ENCODE data around the gene SLC7A1. TPM values are rescaled to one million over a fixed set of nuclear protein-coding genes. Genes with fewer than 3 reads are reported as not detected.

The SLC7A1 gene
- polyA plus RNA-seq, 4 donors = 13.3 to 20.4 (median 17.2) TPM

GRCh38 chr13:29534083-29534482 lies 61.4 kb downstream of the SLC7A1 start:
- DNase-seq (ENCODE audit: low read depth in 4 of 4, low spot score in 2 of 4) = no peak

DNA sequence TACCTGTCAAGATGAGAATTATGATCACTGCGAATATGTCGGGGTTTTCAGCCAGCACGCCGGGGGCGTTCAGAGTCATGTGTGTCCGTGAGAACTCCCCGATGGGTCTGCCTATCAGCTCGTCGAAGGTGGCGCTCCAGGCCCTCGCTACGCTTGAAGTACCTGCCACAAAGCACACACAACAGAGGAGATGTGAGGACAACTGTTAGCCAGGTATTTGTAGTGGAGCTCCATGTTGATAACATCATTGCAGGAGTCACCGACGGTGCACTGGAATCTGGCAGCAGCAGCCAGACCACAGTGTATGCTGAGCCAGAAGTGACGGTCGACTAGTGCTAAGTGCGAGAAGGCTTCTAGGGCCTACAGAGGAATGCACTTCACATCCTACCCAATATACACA lies 62.7 kb downstream of the SLC7A1 start:
- no peak for DNase-seq (ENCODE audit: low read depth in 4 of 4, low spot score in 2 of 4)

DNA sequence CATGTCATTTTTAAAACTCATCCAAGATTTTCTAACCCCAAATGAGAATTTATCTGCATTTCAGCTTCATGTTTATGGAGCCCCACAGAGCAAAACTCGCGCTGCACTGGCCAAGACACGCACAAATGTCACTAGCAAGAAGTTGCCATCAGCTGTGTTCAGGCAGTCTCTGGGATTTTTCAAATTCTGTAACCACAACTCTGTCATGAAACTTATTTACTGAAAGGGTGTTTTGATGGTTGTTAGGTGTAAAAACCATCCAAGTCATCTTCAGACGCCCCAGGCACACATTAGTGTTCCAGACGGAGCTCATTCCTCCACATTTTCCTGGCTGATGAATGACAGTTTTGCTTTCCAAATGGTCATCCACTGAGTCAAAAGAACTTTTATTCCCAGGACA lies 63.4 kb downstream of the SLC7A1 start:
- no peak for DNase-seq (ENCODE audit: low read depth in 4 of 4, low spot score in 2 of 4)

GRCh38 chr13:29530901-29531300 lies 64.6 kb downstream of the SLC7A1 start:
- no peak for DNase-seq (ENCODE audit: low read depth in 4 of 4, low spot score in 2 of 4)

DNA sequence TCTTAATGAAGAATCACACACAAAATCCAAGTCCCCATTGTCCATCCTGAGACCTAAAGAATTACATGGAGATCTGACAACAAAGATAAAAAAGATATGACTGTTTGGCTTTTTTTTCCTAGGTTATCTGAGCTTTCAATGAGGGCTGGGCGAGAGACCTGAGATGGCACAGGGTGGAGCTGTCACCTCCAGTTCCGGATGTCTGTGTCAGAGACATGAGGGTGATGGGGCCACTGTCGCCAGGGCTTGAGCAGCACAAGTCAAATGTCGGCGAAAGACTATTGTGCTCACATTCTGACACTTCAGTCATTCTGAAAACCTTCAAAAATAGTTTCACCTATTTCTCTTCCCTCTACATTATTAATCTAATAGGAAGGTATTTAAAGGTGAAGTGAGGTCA lies 65.7 kb downstream of the SLC7A1 start:
- DNase-seq (ENCODE audit: low read depth in 4 of 4, low spot score in 2 of 4) = no peak

DNA sequence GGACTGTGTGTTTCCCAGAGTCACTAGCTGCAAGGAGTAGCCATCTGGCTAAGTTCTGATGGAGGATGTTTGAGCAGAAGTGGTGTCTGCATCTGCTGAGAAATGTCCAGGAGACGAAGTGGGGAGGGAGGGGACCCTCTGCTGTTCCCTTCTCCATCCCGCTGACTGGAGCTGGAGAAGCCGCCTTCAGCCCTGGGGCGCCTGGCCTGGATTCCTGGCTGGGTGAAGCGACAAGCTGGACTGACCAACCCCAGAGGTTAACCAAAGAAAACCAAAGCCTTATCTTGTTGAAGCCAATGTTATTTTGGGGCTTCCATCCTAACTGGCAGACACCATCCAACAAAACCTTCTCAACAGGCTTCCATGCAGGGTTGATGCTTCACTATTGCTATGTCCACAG lies 67.6 kb downstream of the SLC7A1 start:
- no peak for DNase-seq (ENCODE audit: low read depth in 4 of 4, low spot score in 2 of 4)

GRCh38 chr13:29527511-29527910 lies 68.0 kb downstream of the SLC7A1 start:
- DNase-seq (ENCODE audit: low read depth in 4 of 4, low spot score in 2 of 4) = no peak

GRCh38 chr13:29526741-29527140 lies 68.7 kb downstream of the SLC7A1 start:
- no peak for DNase-seq (ENCODE audit: low read depth in 4 of 4, low spot score in 2 of 4)

DNA sequence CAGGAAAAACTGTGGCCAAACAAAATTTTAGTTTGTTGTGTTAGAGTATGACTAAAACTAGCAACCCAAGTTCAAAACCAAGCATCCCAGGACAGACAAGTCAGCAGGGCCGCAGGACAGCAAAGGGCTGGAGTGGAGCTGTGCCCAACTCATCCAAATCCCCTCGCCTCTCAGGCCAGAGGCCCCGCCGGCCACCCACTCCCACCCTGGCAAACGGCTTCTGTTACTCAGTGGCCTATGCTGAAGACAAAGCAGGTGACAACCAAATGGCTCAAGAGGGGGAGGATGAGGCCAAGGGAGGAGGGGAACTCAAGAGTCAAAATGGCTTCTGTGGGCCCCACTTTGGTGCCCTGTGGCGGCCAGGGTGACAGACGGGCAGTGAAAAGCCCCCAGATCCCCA lies 69.7 kb downstream of the SLC7A1 start:
- DNase-seq (ENCODE audit: low read depth in 4 of 4, low spot score in 2 of 4) = no peak

- no peak for DNase-seq (ENCODE audit: low read depth in 4 of 4, low spot score in 2 of 4)
Observed at GRCh38 chr13:29524641-29525040, 70.8 kb downstream of the SLC7A1 start.

DNA sequence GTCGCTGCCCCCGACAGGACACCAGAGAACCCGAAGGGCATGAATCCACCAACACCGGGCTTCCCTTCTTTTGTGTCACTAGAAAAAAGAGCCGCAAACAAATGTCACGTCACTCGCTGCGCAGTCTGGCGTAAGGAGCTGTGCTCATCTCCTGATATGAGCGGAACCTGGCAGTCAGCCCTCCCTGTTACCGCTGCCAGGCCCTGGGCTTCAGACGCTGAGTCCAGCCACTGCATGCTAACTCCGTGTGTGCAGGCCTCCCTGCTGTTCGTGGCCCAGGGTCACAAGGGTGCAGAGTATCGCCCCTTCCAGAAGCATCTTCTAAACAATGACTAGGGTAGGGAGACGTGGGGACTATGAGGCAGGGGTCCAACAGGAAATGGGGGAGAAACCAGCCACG lies 71.3 kb downstream of the SLC7A1 start:
- no peak for DNase-seq (ENCODE audit: low read depth in 4 of 4, low spot score in 2 of 4)

- DNase-seq (ENCODE audit: low read depth in 4 of 4, low spot score in 2 of 4) = no peak
Observed at GRCh38 chr13:29523199-29523961, 72.1 kb downstream of the SLC7A1 start.

DNA sequence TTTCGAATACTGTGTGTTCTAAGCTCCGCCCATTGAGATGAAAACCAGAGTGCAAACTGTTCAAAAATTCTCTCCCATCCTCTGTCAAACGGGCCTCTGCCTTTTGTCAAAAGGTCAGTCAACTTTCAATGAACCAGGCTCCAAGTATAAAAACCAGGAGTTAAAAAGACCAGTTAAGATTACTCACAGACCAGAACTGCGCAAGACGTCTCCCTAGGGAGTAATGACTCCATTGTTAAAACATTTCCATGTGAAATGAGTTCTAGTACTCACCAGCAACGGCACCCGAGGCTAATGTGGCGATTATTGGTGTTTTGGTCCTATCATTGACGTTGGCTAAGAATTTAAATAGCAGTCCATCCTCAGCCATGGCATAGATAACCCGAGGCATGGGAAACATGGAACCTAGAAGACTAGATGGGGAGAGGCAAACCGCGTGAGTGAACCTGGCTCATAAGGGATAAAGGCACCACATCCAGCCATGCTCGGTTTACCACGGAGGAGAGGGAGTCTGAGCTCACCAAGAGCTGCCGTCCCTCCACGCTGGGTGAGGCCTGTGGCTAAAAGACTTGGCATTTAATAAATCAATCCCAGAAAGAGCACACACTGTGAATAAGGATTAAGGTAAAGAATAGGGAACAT lies 73.3 kb downstream of the SLC7A1 start:
- no peak for DNase-seq (ENCODE audit: low read depth in 4 of 4, low spot score in 2 of 4)

DNA sequence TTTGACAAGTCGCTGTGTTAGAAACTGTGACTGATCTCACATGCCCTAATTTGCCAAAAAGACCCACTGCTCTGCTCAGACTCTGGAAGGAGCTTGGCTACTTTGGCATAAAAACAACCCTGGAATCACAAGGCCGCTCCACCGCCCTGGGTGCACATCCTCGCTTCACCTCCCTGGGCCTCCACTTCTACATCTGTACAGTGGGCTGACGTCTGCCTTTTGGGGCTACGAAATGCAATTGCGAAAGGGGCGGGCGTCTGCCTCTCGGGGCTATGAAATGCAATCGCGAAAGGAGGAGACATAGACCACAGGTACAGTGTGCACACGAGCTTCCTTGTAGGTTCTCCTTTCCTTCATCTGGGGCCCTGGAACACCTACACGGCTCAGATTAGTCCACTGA lies 74.2 kb downstream of the SLC7A1 start:
- DNase-seq (ENCODE audit: low read depth in 4 of 4, low spot score in 2 of 4) = no peak

- no peak for DNase-seq (ENCODE audit: low read depth in 4 of 4, low spot score in 2 of 4)
Observed at GRCh38 chr13:29520671-29521070, 74.8 kb downstream of the SLC7A1 start.

DNA sequence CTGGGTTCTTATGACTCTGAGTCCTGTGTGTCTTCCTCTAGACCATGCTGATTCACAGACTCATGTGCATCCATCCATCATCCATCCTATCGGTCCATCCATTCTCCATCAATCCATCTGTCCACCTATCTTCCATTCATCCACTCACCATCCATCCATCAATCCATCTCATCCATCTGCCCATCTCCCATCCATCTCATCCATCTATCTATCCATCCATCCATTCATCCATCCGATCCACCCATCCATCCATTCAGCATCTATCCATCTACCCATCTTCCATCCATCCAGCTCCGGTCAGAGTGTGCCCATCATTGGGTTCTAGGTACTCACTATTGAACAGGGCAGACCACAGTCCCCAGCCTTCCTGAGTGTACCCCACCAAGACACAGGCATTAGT lies 75.6 kb downstream of the SLC7A1 start:
- no peak for DNase-seq (ENCODE audit: low read depth in 4 of 4, low spot score in 2 of 4)

GRCh38 chr13:29516880-29517279 lies 78.6 kb downstream of the SLC7A1 start:
- no peak for DNase-seq (ENCODE audit: low read depth in 4 of 4, low spot score in 2 of 4)

DNA sequence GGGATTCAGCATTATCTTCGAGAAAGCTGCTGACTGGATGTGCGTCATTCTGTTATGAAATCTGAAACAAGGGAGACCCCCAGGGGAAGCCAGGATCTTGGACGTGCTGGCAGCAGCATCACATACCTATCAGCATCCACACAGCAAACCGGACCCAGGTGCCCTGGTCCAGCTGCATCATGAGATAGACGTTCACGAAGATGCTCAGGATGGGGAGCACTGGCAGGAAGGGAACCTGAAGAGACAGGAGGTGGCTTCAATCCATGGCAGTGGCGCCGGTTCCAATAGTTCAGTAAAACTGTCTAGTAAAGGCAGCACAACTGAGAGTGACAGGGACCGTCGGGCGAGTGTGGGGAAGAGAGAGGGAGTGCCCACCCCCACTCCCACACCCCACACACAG lies 79.5 kb downstream of the SLC7A1 start:
- no peak for DNase-seq (ENCODE audit: low read depth in 4 of 4, low spot score in 2 of 4)

DNA sequence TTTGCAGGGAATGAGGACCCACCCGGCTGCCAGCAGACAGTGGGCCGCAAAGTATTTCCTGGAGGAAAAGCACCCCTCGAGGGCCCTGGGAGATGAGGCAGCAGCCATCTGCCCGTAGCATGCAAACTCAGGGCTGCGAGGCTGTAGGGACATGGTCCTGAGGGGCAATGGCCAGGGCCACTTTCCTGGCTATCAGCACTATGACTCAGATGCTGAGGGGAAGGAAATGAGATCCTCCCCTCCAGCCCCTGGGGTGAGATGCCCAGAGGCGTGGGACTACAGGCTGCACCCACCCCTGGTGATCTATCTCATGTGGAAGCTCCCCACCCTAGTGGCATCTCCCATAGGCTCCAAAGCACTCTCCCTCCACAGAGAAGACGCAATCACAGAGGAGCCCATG lies 80.1 kb downstream of the SLC7A1 start:
- no peak for DNase-seq (ENCODE audit: low read depth in 4 of 4, low spot score in 2 of 4)

GRCh38 chr13:29514720-29515310 lies 80.7 kb downstream of the SLC7A1 start:
- no peak for DNase-seq (ENCODE audit: low read depth in 4 of 4, low spot score in 2 of 4)

DNA sequence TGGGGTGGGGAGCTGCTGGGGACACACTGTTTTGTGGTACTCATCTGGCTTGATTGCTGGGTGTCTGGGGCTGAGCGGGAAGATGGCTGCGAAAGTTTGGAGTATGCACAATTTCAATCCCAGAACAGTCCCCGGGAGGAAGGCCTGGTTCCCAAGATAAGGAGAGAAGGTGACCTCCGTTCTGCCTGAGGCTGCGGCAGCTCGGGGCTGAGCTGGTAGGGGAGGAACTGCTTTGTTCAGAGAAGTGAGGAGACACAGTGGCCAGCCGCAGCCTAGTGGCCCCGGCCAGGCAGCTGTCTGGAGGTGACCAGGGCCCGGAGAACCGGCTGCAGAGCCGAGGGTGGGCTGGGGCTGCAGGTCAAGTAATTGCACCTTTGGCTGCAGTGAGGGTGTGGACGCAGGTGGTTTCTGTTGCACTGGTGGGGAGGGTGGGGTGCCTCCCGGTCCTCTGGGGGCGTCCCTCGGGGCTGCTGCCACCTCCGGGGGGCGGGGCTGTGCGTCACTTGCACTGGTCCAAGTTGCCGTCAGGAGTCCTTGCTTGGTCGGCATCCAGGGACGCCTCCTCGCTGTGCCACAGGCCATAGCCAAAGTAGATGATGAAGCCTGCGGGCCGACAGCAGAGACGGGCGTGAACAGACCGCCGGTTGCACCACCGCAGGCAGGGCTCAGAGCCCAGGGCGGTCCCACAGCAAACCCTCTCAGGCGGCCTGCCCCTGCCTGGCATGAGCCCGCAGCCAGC lies 81.3 kb downstream of the SLC7A1 start:
- no peak for DNase-seq (ENCODE audit: low read depth in 4 of 4, low spot score in 2 of 4)
